Colon (tissue), 2 donors: ENCODE measurements around the gene SLC2A5.
"Not testable (repeated sequence)": the region's sequence is repeated elsewhere in the genome, so short reads cannot be mapped to it uniquely, and the experiment has no call there.

Source experiments
- FAIRE-seq: peaks from 2 replicates; lab custom pipeline; 2012; peaks lifted over from hg19 to GRCh38; lab: Jason Lieb, UNC
- donor health status: control.
- donor health status: control.

SLC2A5 gene

DNA sequence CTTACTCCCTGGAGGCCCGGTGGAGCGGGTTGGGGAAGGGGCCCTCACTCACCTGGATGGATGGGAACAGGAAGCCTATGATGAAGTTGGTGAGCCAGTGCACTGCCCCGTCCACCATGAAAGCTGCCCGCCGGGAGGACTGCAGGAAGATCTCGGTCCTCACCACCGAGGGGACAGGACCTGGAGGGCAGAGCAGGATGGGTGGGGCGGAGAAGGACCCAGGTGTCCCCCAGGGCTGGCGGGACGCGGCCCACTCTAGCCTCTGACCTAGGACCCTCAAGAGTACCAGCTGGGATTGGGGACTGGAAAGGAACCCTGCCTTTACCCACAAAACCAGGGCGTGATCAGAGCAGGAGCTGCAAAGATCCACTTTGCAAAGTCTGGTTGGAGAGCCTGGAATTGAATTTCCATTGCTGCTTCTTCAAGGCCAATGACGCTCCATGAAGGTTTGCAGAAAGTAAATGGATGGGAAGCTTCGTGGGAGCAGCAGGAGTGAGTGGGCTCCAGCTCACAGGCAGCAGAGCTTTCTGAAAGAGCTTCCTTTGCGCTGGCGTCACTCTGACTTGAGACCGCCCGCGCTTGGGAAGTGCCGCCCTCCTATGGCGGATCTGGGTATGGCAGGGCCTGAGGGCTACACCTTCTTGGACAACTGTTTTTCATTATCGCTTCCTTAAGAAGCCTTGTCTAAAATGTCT lies 64.6 kb downstream of the SLC2A5 start:
- FAIRE-seq, result no peak

DNA sequence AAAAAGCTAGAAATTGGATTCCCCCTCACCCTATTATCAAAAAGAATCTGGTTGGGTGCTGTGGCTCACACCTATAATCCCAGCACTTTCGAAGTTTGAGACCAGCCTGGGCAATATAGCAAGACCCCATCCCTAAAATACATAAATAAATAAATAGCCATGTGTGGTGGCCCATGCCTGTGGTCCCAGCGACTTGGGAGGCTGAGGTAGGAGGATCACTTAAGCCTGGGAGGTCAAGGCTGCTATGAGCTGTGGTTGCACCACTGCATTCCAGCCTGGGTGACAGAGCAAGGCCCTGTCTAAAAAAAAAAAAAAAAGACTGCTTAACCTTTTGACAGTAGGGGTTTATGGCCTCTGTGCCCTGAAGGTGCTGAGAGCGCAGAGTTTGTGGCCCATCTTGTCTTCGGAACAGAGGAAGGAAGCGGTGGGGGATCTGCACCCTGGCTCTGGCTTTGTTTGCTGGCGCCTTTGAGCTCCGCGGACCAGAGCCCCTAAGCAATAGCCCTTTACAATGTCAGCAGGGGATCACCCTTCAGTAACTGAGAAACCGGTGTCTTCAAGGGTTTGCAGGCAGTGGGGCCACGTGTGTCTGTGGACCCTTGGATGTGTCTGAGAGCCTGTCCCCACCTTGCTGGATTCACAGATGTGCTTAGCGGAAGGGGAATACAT lies 65.3 kb downstream of the SLC2A5 start:
- no peak for FAIRE-seq

DNA sequence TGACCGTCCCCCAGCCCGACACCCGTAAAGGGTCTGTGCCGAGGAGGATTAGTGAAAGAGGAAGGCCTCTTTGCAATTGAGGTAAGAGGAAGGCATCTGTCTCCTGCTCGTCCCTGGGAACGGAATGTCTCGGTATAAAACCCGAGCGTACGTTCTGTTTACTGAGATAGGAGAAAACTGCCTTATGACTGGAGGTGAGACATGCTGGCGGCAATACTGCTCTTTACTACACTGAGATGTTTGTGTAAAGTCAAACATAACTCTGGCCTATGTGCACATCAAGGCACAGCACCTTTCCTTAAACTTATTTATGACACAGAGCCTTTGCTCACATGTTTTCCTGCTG lies 67.2 kb downstream of the SLC2A5 start:
- not testable (repeated sequence) for FAIRE-seq

GRCh38 chr1:9001534-9002214 lies 67.8 kb downstream of the SLC2A5 start:
- FAIRE-seq, result not testable (repeated sequence)

GRCh38 chr1:8993962-8994675 lies 75.3 kb downstream of the SLC2A5 start:
- FAIRE-seq, result not testable (repeated sequence)

- no peak for FAIRE-seq
Measured at GRCh38 chr1:8992936-8993687, 76.3 kb downstream of the SLC2A5 start.

GRCh38 chr1:8989821-8990220 lies 79.6 kb downstream of the SLC2A5 start:
- FAIRE-seq, result no peak

DNA sequence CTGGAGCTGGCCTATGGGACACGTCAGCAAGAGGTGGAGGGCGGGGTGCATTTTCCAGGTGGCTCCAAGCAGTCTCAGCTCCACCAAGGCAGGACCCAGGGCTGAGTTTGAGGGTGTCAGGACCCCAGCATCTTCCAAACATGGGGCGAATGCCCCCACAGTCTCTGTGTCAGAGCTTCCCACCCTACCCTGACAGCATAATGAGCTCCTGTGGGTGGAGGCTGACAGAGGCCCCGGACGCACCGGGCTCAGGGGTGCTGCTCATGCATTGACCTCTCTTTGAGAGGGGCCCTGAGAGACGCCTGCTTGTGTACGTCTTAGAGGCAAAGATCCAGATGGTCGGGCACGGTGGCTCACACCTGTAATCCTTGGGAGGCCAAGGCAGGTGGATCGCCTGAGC lies 80.4 kb downstream of the SLC2A5 start:
- FAIRE-seq, result no peak

GRCh38 chr1:8988618-8988967 lies 80.8 kb downstream of the SLC2A5 start:
- no peak for FAIRE-seq

DNA sequence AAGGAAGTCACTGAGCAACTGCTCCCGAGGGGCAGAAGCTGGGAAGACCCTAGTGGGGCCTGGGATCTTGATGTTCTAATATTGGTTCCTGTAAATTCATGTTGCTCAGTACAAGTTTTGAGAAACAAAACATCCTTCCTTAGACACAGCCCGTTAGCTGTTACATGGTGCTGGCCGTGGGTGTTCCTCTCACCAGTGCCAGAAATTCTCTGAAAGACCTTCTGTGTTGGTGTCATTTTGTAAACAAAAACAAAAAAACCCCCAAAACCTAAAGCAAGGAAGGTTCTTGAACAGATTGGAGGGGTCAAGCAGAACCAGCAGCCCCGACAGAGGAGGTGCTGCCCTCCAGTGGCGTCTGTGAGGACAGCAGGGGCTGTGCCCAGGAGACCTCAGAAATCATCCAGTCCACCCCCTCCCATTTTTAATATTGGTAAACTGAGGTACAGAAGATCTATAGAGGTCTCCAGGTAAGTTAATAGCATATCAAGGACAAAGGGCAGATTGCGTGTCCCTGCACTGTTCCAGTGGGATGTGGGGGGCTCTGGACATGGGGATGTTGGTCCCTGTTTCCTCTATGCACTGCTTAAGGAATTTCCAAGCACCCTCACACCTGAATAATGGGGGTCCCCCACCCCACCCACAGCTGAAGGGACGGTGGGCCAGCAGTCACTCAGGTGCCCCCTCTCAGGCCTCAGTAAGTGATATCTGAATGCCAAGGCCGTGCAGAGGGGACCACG lies 81.4 kb downstream of the SLC2A5 start:
- no peak for FAIRE-seq

DNA sequence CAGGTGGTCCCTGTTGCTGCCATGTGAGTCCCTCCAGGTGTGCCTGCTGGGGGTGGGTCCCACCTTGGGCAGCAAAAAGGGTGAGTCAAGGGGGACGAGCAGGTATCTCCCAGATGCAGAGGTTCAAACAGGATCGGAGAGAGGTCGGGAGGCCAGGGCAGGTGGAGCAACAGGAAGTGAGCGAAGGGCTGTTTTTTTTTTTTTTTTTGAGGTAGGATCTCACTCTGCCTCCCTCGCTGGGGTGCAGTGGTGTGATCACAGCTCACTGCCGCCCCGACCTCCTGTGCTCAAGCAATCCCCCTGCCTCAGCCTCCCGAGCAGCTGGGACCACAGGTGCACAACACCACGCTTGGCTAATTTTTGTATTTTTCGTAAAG lies 82.6 kb downstream of the SLC2A5 start:
- FAIRE-seq, result no peak

DNA sequence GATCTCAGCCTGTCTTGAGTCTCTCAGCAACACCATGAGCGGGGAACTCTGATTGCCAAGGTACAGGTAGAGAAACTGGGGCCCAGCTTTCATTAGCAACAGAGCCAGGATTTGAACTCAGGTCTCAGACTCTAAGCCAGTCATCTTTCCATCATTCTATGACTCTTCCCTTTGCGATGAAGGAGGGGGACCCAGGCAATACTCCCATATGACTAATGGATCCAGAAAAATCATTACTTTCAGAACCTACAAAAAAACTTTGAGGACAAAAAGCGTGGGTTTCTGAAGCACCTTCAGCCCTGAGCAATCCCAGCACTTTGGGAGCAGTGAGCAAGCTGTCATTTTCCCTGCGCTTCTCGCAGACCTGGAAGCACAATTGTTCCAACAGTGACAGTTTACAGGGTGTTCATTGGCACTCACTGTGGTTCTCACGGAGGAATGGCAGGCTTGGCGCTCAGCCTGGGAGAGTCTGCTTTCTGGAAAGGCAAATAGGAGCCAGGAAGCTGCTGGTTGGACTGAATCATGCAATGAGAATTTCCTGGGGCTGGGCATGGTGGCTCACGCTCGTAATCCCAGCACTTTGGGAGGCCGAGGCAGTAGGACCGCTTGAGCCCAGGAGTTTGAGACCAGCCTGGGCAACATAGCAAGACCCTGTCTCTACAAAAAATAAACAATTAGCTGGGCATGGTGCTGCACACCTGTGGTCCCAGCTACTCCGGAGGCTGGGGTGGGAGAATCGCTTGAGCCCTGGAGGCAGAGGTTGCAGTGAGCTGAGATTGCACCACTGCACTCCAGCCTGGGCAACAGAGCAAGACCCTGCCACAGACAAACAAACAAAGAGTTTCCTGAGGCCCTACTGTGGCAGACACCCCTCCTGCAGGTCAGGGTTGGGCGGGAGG lies 83.3 kb downstream of the SLC2A5 start:
- no peak for FAIRE-seq
